Measurements from ENCODE around the gene ALDH4A1. TPM values are rescaled to one million over a fixed set of nuclear protein-coding genes. Genes with fewer than 3 reads are reported as not detected.

Gene ALDH4A1
- polyA plus RNA-seq, 4 donors, result 0.22 to 6.3 (median 1.3) TPM

GRCh38 chr1:18936471-18936813, 34.1 kb upstream of the ALDH4A1 start:
- no peaks in the 10 kb centered on the region for H3K36me3 ChIP-seq (ENCODE audit: control insufficient read depth in 3 of 3, insufficient read depth in 2 of 3, low read depth in 1 of 3, low read length in 3 of 3)
- no peak for FAIRE-seq
- no peak overlapping the region for H3K27ac ChIP-seq (ENCODE audit: low read depth in 1 of 3, low read length in 2 of 3)
- 96 to 98% (median 97%) methylated on average over 3 of the region's 3 CpGs for WGBS, 3 donors
- peaks cover 0 to 7% (median 0%) of the 10 kb centered on the region in 3 donors for H3K4me1 ChIP-seq (ENCODE audit: control insufficient read depth in 3 of 3, insufficient read depth in 2 of 3, low read depth in 1 of 3, low read length in 2 of 3)
- H3K9me3 ChIP-seq (ENCODE audit: control insufficient read depth in 2 of 2, insufficient read depth in 1 of 2, low read depth in 1 of 2, low read length in 1 of 2), result no peaks in the 10 kb centered on the region
- no peaks in the 10 kb centered on the region for H3K27me3 ChIP-seq (ENCODE audit: control insufficient read depth in 3 of 3, insufficient read depth in 3 of 3, low read length in 3 of 3)
- H3K4me3 ChIP-seq (ENCODE audit: low read depth in 1 of 3, low read length in 3 of 3), result no peak overlapping the region
- no peak for DNase-seq

DNA sequence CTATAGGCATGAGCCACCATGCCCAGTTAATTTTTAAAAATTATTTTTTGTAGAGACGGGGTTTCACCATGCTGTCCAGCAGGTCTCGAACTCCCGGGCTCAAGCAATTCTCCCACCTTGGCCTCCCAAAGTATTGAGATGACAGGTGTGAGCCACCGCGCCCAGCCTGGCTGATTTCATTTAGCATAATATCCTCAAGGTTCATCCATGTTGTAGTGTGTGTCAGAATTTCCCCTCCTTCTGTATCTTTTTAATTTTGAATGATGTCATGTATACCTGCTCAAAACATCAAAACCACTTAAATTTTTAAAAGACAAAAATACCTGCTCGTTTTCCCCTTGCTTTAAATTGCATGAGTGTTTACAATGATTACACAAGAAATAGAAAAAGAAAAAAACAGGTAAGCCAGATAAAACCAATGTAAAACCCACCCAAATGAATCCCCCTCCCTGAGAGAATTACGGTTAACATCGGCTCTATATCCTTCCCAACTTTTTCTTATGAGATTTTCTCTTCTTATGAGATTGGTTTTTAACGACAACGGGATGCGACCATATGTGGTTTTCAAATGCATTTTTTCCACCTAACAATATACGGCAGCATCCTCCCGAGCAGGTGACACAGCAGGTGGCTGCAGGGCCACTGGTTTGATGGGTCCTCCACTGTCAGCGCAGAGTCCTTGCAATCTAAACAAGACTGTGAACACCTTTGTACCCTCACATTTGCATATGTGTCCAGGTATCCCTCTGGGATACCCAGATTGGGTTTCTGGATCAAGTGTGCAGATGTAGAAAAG, 32.0 kb upstream of the ALDH4A1 start:
- Histone ChIP-seq H3K27ac (ENCODE audit: low read depth in 1 of 3, low read length in 2 of 3) (no peak overlapping the region), H3K4me3 (ENCODE audit: low read depth in 1 of 3, low read length in 3 of 3) (no peak overlapping the region), H3K36me3 (ENCODE audit: control insufficient read depth in 3 of 3, insufficient read depth in 2 of 3, low read depth in 1 of 3, low read length in 3 of 3) (no peaks in the 10 kb centered on the region), H3K4me1 (ENCODE audit: control insufficient read depth in 3 of 3, insufficient read depth in 2 of 3, low read depth in 1 of 3, low read length in 2 of 3) (peaks cover 0 to 7% (median 0%) of the 10 kb centered on the region in 3 donors), H3K9me3 (ENCODE audit: control insufficient read depth in 2 of 2, insufficient read depth in 1 of 2, low read depth in 1 of 2, low read length in 1 of 2) (no peaks in the 10 kb centered on the region), H3K27me3 (ENCODE audit: control insufficient read depth in 3 of 3, insufficient read depth in 3 of 3, low read length in 3 of 3) (no peaks in the 10 kb centered on the region)
- DNase-seq, result no peak
- WGBS, 3 donors, result 69 to 80% (median 76%) methylated on average over 14 of the region's 14 CpGs
- FAIRE-seq, result no peak

- H3K36me3 ChIP-seq (ENCODE audit: control insufficient read depth in 3 of 3, insufficient read depth in 2 of 3, low read depth in 1 of 3, low read length in 3 of 3), result no peaks in the 10 kb centered on the region
- no peak overlapping the region for H3K27ac ChIP-seq (ENCODE audit: low read depth in 1 of 3, low read length in 2 of 3)
- no peaks in the 10 kb centered on the region for H3K9me3 ChIP-seq (ENCODE audit: control insufficient read depth in 2 of 2, insufficient read depth in 1 of 2, low read depth in 1 of 2, low read length in 1 of 2)
- FAIRE-seq (no peak), DNase-seq (no peak)
- no peaks in the 10 kb centered on the region for H3K27me3 ChIP-seq (ENCODE audit: control insufficient read depth in 3 of 3, insufficient read depth in 3 of 3, low read length in 3 of 3)
- no peak overlapping the region for H3K4me3 ChIP-seq (ENCODE audit: low read depth in 1 of 3, low read length in 3 of 3)
- WGBS, 3 donors, result 62 to 86% (median 79%) methylated on average over 7 of the region's 7 CpGs
- peaks cover 0 to 7% (median 3%) of the 10 kb centered on the region in 3 donors for H3K4me1 ChIP-seq (ENCODE audit: control insufficient read depth in 3 of 3, insufficient read depth in 2 of 3, low read depth in 1 of 3, low read length in 2 of 3)
These were observed 30.5 kb upstream of the ALDH4A1 start for GRCh38 chr1:18932879-18933278.

DNA sequence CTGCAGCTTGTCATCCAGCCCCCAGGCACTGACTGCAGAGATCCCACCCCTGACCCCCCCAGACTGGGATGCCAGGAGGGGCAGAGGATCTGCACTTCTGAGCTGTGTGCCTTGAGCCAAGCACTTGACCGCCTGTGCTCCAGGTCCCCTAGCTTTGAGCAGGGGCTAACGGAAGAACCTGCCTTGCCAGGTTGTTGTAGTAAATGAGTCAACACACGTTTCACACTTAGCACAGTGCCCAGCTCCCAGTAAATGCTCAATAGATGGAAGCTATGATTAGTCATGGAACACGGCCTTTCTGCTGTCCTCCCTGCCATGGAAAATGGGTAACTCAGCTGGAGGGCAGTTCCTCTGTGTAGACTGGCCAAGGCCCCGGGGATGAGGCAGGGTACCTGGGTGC, 30.0 kb upstream of the ALDH4A1 start:
- Histone ChIP-seq H3K4me3 (ENCODE audit: low read depth in 1 of 3, low read length in 3 of 3) (no peak overlapping the region), H3K36me3 (ENCODE audit: control insufficient read depth in 3 of 3, insufficient read depth in 2 of 3, low read depth in 1 of 3, low read length in 3 of 3) (no peaks in the 10 kb centered on the region), H3K4me1 (ENCODE audit: control insufficient read depth in 3 of 3, insufficient read depth in 2 of 3, low read depth in 1 of 3, low read length in 2 of 3) (peaks cover 0 to 6% (median 3%) of the 10 kb centered on the region in 3 donors), H3K9me3 (ENCODE audit: control insufficient read depth in 2 of 2, insufficient read depth in 1 of 2, low read depth in 1 of 2, low read length in 1 of 2) (no peaks in the 10 kb centered on the region), H3K27me3 (ENCODE audit: control insufficient read depth in 3 of 3, insufficient read depth in 3 of 3, low read length in 3 of 3) (no peaks in the 10 kb centered on the region), H3K27ac (ENCODE audit: low read depth in 1 of 3, low read length in 2 of 3) (no peak overlapping the region)
- DNase-seq (no peak), FAIRE-seq (no peak)
- 67 to 75% (median 69%) methylated on average over 5 of the region's 5 CpGs for WGBS, 3 donors

DNA sequence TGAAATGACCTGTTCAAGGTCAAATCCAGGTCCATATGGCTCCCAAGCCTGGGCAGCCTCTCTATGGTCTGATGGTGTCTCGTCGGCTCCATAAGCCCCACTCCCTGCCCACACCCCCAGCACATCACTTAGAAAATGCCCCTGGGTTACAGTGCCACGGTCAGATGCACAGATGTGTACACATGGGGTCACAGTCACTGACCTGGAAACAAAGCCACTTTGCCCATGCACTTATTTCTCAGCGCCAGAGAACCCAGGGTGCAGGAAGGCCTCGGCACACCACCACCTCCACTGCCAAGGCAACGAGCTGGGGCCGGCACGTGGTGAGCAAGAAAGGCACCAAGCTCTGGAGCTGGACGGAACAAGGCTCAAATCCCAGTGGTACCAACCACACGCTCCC, 29.4 kb upstream of the ALDH4A1 start:
- H3K4me1 ChIP-seq (ENCODE audit: control insufficient read depth in 3 of 3, insufficient read depth in 2 of 3, low read depth in 1 of 3, low read length in 2 of 3), result peaks cover 0 to 3% (median 3%) of the 10 kb centered on the region in 3 donors
- H3K27ac ChIP-seq (ENCODE audit: low read depth in 1 of 3, low read length in 2 of 3), result no peak overlapping the region
- H3K36me3 ChIP-seq (ENCODE audit: control insufficient read depth in 3 of 3, insufficient read depth in 2 of 3, low read depth in 1 of 3, low read length in 3 of 3), result no peaks in the 10 kb centered on the region
- FAIRE-seq (no peak), DNase-seq (no peak)
- no peaks in the 10 kb centered on the region for H3K27me3 ChIP-seq (ENCODE audit: control insufficient read depth in 3 of 3, insufficient read depth in 3 of 3, low read length in 3 of 3)
- 81 to 90% (median 87%) methylated on average over 10 of the region's 10 CpGs for WGBS, 3 donors
- no peaks in the 10 kb centered on the region for H3K9me3 ChIP-seq (ENCODE audit: control insufficient read depth in 2 of 2, insufficient read depth in 1 of 2, low read depth in 1 of 2, low read length in 1 of 2)
- H3K4me3 ChIP-seq (ENCODE audit: low read depth in 1 of 3, low read length in 3 of 3), result no peak overlapping the region

- no peak for DNase-seq
- peaks cover 0 to 2% (median 0%) of the 10 kb centered on the region in 3 donors for H3K27me3 ChIP-seq (ENCODE audit: control insufficient read depth in 3 of 3, insufficient read depth in 3 of 3, low read length in 3 of 3)
- H3K27ac ChIP-seq (ENCODE audit: low read depth in 1 of 3, low read length in 2 of 3), result no peak overlapping the region
- FAIRE-seq, result no peak
- peaks cover 0 to 3% (median 3%) of the 10 kb centered on the region in 3 donors for H3K4me1 ChIP-seq (ENCODE audit: control insufficient read depth in 3 of 3, insufficient read depth in 2 of 3, low read depth in 1 of 3, low read length in 2 of 3)
- H3K4me3 ChIP-seq (ENCODE audit: low read depth in 1 of 3, low read length in 3 of 3), result no peak overlapping the region
- H3K36me3 ChIP-seq (ENCODE audit: control insufficient read depth in 3 of 3, insufficient read depth in 2 of 3, low read depth in 1 of 3, low read length in 3 of 3), result no peaks in the 10 kb centered on the region
- H3K9me3 ChIP-seq (ENCODE audit: control insufficient read depth in 2 of 2, insufficient read depth in 1 of 2, low read depth in 1 of 2, low read length in 1 of 2), result no peaks in the 10 kb centered on the region
- WGBS, 3 donors, result 78 to 91% (median 83%) methylated on average over 7 of the region's 7 CpGs
These were observed 27.3 kb upstream of the ALDH4A1 start for GRCh38 chr1:18929686-18930085.

DNA sequence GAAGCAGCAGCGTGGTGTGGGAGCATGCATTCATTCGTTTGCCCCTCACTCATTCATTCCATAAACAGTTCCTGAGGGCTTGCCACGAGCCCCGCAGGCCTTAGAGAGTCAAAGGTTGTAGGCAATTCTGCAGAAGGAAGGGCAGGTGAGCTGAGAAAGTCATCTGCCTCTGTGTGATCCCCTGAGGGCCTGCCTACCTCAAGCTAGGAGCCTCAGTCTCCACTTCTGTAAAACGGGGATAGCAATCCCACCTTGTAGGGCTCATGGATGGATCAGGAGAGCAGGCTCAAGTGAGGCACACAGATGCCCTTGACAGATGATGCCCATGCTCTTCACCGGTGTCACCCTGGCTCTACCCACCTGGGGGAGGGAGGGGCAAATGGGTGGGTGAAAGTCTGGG, 26.6 kb upstream of the ALDH4A1 start:
- H3K9me3 ChIP-seq (ENCODE audit: control insufficient read depth in 2 of 2, insufficient read depth in 1 of 2, low read depth in 1 of 2, low read length in 1 of 2), result no peaks in the 10 kb centered on the region
- 89 to 93% (median 92%) methylated on average over 6 of the region's 6 CpGs for WGBS, 3 donors
- FAIRE-seq (no peak), DNase-seq (no peak)
- no peaks in the 10 kb centered on the region for H3K36me3 ChIP-seq (ENCODE audit: control insufficient read depth in 3 of 3, insufficient read depth in 2 of 3, low read depth in 1 of 3, low read length in 3 of 3)
- no peak overlapping the region for H3K4me3 ChIP-seq (ENCODE audit: low read depth in 1 of 3, low read length in 3 of 3)
- peaks cover 0 to 6% (median 3%) of the 10 kb centered on the region in 3 donors for H3K4me1 ChIP-seq (ENCODE audit: control insufficient read depth in 3 of 3, insufficient read depth in 2 of 3, low read depth in 1 of 3, low read length in 2 of 3)
- H3K27me3 ChIP-seq (ENCODE audit: control insufficient read depth in 3 of 3, insufficient read depth in 3 of 3, low read length in 3 of 3), result peaks cover 0 to 4% (median 0%) of the 10 kb centered on the region in 3 donors
- H3K27ac ChIP-seq (ENCODE audit: low read depth in 1 of 3, low read length in 2 of 3), result no peak overlapping the region

- DNase-seq (no peak), FAIRE-seq (no peak)
- WGBS, 3 donors, result 83 to 87% (median 83%) methylated on average over 8 of the region's 8 CpGs
- H3K4me3 ChIP-seq (ENCODE audit: low read depth in 1 of 3, low read length in 3 of 3), result no peak overlapping the region
- peaks cover 0 to 12% (median 9%) of the 10 kb centered on the region in 3 donors for H3K4me1 ChIP-seq (ENCODE audit: control insufficient read depth in 3 of 3, insufficient read depth in 2 of 3, low read depth in 1 of 3, low read length in 2 of 3)
- H3K27ac ChIP-seq (ENCODE audit: low read depth in 1 of 3, low read length in 2 of 3), result no peak overlapping the region
- H3K36me3 ChIP-seq (ENCODE audit: control insufficient read depth in 3 of 3, insufficient read depth in 2 of 3, low read depth in 1 of 3, low read length in 3 of 3), result no peaks in the 10 kb centered on the region
- H3K27me3 ChIP-seq (ENCODE audit: control insufficient read depth in 3 of 3, insufficient read depth in 3 of 3, low read length in 3 of 3), result peaks cover 0 to 4% (median 0%) of the 10 kb centered on the region in 3 donors
- H3K9me3 ChIP-seq (ENCODE audit: control insufficient read depth in 2 of 2, insufficient read depth in 1 of 2, low read depth in 1 of 2, low read length in 1 of 2), result no peaks in the 10 kb centered on the region
These were observed 26.1 kb upstream of the ALDH4A1 start for GRCh38 chr1:18928406-18928805.

All from small intestine (tissue), 7 donors.